ENCODE data around the gene SNX5. TPM values are rescaled to one million over a fixed set of nuclear protein-coding genes. Genes with fewer than 3 reads are reported as not detected.

Gene SNX5
- polyA plus RNA-seq, 1 donor from 2014 or later = 59.8 TPM

DNA sequence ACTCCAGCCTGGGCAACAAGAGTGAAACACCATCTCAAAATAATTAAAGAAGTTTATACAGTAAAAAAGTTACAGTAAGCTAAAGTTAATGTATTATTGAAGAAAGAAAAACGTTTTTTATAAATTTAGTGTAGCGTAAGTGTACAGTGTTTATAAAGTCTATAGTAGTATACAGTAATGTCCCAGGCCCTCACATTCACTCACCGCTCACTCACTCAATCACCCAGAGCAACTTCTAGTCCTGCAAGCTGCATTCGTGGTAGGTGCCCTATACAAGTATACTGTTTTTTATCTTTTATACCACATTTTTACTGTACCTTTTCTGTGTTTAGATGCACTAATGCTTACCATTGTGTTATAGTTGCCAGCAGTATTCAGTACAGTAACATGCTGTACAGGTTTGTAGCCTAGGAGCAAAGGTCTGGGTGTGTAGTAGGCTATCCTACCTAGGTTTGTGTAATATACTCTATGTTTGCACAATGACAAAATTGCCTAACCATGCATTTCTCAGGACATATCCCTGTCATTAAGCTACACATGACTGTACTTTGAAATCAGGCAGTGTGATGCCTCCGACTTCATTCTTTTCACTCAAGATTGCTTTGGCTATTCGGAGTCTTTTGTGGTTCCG is 16.9 kb upstream of the SNX5 start:
- no peaks in the 10 kb centered on the region for H3K36me3 ChIP-seq (ENCODE audit: insufficient read depth, low read length)
- no peaks in the 10 kb centered on the region for H3K9me3 ChIP-seq (ENCODE audit: low read length)
- H3K27me3 ChIP-seq (ENCODE audit: insufficient read depth, low read depth, low read length) = no peaks in the 10 kb centered on the region
- H3K9ac ChIP-seq (ENCODE audit: low read length) = no peak overlapping the region
- H3K9me2 ChIP-seq (ENCODE audit: insufficient read depth, low read length) = no peaks in the 10 kb centered on the region
- H4K20me1 ChIP-seq (ENCODE audit: insufficient read depth) = no peaks in the 10 kb centered on the region
- no peak overlapping the region for H2AFZ ChIP-seq (ENCODE audit: low read depth, low read length)
- H3K4me2 ChIP-seq (ENCODE audit: low read length) = no peak overlapping the region
- no peaks in the 10 kb centered on the region for H3F3A ChIP-seq (ENCODE audit: insufficient read depth, low read length, poor library complexity, severe bottlenecking)
- TF ChIP-seq EZH2 (IDR thresholded peaks at IDR 0.05; ENCODE audit: borderline replicate concordance, insufficient read depth, low read length, poor library complexity, severe bottlenecking) (no peak), RAD21 (conservative IDR thresholded peaks at IDR 0.05) (no peak), MXI1 (conservative IDR thresholded peaks at IDR 0.05; ENCODE audit: poor library complexity, severe bottlenecking) (no peak)
- TF ChIP-seq, protein P1, sequence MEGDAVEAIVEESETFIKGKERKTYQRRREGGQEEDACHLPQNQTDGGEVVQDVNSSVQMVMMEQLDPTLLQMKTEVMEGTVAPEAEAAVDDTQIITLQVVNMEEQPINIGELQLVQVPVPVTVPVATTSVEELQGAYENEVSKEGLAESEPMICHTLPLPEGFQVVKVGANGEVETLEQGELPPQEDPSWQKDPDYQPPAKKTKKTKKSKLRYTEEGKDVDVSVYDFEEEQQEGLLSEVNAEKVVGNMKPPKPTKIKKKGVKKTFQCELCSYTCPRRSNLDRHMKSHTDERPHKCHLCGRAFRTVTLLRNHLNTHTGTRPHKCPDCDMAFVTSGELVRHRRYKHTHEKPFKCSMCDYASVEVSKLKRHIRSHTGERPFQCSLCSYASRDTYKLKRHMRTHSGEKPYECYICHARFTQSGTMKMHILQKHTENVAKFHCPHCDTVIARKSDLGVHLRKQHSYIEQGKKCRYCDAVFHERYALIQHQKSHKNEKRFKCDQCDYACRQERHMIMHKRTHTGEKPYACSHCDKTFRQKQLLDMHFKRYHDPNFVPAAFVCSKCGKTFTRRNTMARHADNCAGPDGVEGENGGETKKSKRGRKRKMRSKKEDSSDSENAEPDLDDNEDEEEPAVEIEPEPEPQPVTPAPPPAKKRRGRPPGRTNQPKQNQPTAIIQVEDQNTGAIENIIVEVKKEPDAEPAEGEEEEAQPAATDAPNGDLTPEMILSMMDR (IDR thresholded peaks at IDR 0.05; ENCODE audit: poor library complexity, severe bottlenecking) = no peak
- H3K4me3 ChIP-seq (ENCODE audit: low read length) = no peak overlapping the region
- peaks cover 5% of the 10 kb centered on the region for H3K79me2 ChIP-seq (replicated peaks; ENCODE audit: insufficient read depth, low read length)
- H3K27ac ChIP-seq (ENCODE audit: low read length) = no peak overlapping the region

DNA sequence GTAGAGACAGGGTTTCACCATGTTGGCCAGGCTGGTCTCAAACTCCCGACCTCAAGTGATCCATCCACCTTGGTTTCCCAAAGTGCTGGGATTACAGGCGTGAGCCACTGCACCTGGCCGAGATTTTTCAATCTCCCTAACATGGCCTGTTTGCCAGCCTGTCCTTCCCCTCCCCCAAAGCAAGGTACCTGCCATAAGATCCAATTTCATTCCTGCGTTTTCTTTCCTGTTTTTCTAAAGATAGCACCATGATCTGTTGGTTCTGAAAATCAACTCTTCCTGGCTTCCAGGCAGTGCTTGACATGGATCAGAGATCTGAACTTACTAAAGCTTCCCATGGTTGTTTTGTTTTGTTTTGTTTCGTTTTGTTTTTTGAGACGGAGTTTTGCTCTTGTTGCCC is 7.7 kb upstream of the SNX5 start:
- Histone ChIP-seq H3K4me2 (ENCODE audit: low read length) (no peak overlapping the region), H4K20me1 (ENCODE audit: insufficient read depth) (no peaks in the 10 kb centered on the region), H2AFZ (ENCODE audit: low read depth, low read length) (no peak overlapping the region), H3F3A (ENCODE audit: insufficient read depth, low read length, poor library complexity, severe bottlenecking) (no peaks in the 10 kb centered on the region), H3K4me3 (ENCODE audit: low read length) (no peak overlapping the region), H3K9me2 (ENCODE audit: insufficient read depth, low read length) (no peaks in the 10 kb centered on the region), H3K36me3 (ENCODE audit: insufficient read depth, low read length) (no peaks in the 10 kb centered on the region), H3K27me3 (ENCODE audit: insufficient read depth, low read depth, low read length) (no peaks in the 10 kb centered on the region), H3K9me3 (ENCODE audit: low read length) (no peaks in the 10 kb centered on the region), H3K79me2 (replicated peaks; ENCODE audit: insufficient read depth, low read length) (peaks cover 37% of the 10 kb centered on the region), H3K9ac (ENCODE audit: low read length) (no peak overlapping the region), H3K27ac (ENCODE audit: low read length) (no peak overlapping the region)
- TF ChIP-seq TAF1 (IDR thresholded peaks at IDR 0.05; ENCODE audit: low read depth) = no peak
- TF ChIP-seq, protein P2, sequence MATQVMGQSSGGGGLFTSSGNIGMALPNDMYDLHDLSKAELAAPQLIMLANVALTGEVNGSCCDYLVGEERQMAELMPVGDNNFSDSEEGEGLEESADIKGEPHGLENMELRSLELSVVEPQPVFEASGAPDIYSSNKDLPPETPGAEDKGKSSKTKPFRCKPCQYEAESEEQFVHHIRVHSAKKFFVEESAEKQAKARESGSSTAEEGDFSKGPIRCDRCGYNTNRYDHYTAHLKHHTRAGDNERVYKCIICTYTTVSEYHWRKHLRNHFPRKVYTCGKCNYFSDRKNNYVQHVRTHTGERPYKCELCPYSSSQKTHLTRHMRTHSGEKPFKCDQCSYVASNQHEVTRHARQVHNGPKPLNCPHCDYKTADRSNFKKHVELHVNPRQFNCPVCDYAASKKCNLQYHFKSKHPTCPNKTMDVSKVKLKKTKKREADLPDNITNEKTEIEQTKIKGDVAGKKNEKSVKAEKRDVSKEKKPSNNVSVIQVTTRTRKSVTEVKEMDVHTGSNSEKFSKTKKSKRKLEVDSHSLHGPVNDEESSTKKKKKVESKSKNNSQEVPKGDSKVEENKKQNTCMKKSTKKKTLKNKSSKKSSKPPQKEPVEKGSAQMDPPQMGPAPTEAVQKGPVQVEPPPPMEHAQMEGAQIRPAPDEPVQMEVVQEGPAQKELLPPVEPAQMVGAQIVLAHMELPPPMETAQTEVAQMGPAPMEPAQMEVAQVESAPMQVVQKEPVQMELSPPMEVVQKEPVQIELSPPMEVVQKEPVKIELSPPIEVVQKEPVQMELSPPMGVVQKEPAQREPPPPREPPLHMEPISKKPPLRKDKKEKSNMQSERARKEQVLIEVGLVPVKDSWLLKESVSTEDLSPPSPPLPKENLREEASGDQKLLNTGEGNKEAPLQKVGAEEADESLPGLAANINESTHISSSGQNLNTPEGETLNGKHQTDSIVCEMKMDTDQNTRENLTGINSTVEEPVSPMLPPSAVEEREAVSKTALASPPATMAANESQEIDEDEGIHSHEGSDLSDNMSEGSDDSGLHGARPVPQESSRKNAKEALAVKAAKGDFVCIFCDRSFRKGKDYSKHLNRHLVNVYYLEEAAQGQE (IDR thresholded peaks at IDR 0.05; ENCODE audit: borderline replicate concordance) = no peak
- no peak for TF ChIP-seq EZH2 (IDR thresholded peaks at IDR 0.05; ENCODE audit: borderline replicate concordance, insufficient read depth, low read length, poor library complexity, severe bottlenecking)
- TF ChIP-seq POLR2AphosphoS5 (IDR thresholded peaks at IDR 0.05) = no peak
- TF ChIP-seq, protein P1 (IDR thresholded peaks at IDR 0.05; ENCODE audit: poor library complexity, severe bottlenecking) = no peak

All from neural cell (in vitro differentiated cells).